ENCODE results near the gene DCANP1.

DCANP1 gene

GRCh38 chr5:135443161-135443960 lies 3.8 kb downstream of the DCANP1 start:
- no peak for TF ChIP-seq CTCF (IDR thresholded peaks at IDR 0.05; ENCODE audit: low read depth, low read length)
- no peak for DNase-seq (ENCODE audit: extremely low read depth, low read depth)

DNA sequence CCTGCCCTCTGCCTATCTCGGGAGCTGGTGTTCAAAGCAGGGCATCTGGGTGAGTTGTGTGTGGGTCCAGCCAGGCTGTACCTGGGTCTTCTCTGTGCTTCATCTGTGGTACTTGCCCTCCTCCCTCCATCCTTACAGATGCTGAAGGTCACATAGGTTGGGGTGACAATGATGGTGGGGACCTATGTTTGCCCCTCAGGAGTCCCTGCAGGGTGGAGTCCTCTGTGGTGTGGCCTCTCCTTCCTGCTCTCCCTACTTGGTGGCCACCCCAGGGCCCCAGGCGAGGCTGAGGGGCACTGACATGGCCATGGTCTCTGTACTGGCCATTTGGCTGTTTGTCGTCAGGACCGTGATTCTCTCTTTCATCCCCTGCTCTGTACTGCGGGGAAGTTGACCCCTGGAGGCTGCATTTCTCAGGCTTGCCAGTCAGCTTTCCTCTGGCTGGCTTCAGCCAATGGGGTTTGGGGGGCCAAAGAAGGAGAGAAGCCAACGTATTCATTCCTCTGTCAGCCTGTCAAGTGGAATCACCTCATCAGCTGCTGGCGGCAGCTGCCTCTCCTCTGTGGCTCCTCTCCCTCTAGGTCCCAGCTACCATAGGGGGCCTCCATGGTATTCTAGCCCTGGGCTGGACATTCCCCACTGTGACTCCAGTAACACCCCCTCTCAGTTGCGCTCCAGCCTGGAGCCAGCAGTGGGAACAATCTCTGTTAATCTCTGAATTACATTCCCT lies 4.6 kb downstream of the DCANP1 start:
- DNase-seq (ENCODE audit: extremely low read depth, low read depth), result no peak
- no peak for TF ChIP-seq CTCF (IDR thresholded peaks at IDR 0.05; ENCODE audit: low read depth, low read length)

- TF ChIP-seq CTCF (IDR thresholded peaks at IDR 0.05; ENCODE audit: low read depth, low read length), result no peak
- no peak for DNase-seq (ENCODE audit: extremely low read depth, low read depth)
Measured at GRCh38 chr5:135441919-135442318, 5.2 kb downstream of the DCANP1 start.

- no peak for DNase-seq (ENCODE audit: extremely low read depth, low read depth)
- TF ChIP-seq CTCF (IDR thresholded peaks at IDR 0.05; ENCODE audit: low read depth, low read length), result no peak
Measured at GRCh38 chr5:135441350-135441831, 5.8 kb downstream of the DCANP1 start.

GRCh38 chr5:135440916-135441315 lies 6.2 kb downstream of the DCANP1 start:
- TF ChIP-seq CTCF (IDR thresholded peaks at IDR 0.05; ENCODE audit: low read depth, low read length), result no peak
- no peak for DNase-seq (ENCODE audit: extremely low read depth, low read depth)

DNA sequence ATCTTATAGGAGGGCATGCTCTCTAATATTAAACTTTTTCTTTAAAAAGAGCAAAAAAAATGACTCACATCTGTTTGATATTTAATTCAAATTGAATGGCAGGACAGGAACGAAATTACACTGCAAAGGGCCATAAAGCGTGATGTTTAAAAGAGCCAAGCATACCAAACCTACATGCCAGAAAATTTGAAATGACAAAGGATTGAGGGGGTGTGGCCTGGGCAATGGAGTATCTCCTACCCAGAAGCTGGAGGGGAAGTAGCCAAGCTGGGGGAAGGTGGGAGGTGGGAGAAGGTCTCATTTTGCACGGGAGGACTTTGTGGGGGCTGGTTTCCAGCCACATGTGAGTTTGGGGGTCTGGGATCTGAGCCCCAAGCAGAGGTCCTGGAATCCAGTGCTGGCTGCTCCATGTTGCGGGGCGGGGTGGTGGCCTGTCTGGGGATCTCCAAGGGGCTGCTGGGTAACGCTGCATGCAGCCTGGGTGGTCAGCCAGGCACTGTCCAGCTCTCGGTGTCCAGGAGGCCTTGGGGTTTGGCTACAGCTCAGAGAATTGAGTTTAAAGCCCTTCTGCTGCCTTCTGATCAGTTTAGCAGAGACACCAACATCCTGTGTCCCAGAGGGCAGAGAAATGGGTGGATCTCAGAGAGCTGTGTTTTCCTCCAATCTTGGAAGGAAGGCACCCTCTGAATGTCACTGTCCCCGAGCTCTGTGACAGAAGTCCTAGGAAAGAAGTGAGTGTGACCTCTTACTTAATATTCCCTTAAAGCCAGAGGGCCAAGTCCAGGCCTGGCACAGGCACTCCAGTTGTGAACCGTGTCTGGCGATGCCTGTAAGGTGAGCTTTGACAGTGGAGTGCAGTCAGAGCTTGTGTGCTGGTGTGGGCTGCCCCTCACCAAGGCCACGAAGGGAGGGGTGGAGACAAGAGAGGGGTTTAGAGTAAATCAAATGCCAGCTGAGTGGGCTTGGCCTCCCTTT lies 7.6 kb downstream of the DCANP1 start:
- TF ChIP-seq CTCF (IDR thresholded peaks at IDR 0.05; ENCODE audit: low read depth, low read length), result no peak

More for the DNA sequence above, 7.6 kb downstream of the DCANP1 start:
- no peak for DNase-seq (ENCODE audit: extremely low read depth, low read depth)
